ENCODE data around the gene E2F4. TPM values are rescaled to one million over a fixed set of nuclear protein-coding genes. Genes with fewer than 3 reads are reported as not detected.

E2F4 gene
- total and polyA plus RNA-seq, 8 donors: 45.7 to 81.4 (median 53.9) TPM

GRCh38 chr16:67149276-67150046, 42.5 kb upstream of the E2F4 start:
- peaks cover 0 to 26% of the 10 kb centered on the region in 2 donors for H3K4me1 ChIP-seq
- ATAC-seq (no peak), DNase-seq (no peak)
- peak overlapping the region in 1 of 2 donors; percentile 87 for H3K27ac ChIP-seq
- peaks cover 0 to 32% of the 10 kb centered on the region in 2 donors for H3K27me3 ChIP-seq
- intact Hi-C loops (cut with DNase I): loop anchor here in 1 of 2 donors (10.0 kb wide), 1 partner anchor 135 kb away; no protein-coding TSS in a partner anchor
- TF ChIP-seq CTCF (IDR thresholded peaks at IDR 0.05): no peak
- no peaks in the 10 kb centered on the region for H3K9me3 ChIP-seq
- H3K36me3 ChIP-seq: peaks cover 0 to 59% of the 10 kb centered on the region in 2 donors
- peak overlapping the region in 1 of 2 donors; percentile 59 for H3K4me3 ChIP-seq

GRCh38 chr16:67150047-67150832, 41.7 kb upstream of the E2F4 start:
- TF ChIP-seq CTCF (IDR thresholded peaks at IDR 0.05): no peak
- Histone ChIP-seq H3K9me3 (no peaks in the 10 kb centered on the region), H3K4me1 (peaks cover 4 to 33% of the 10 kb centered on the region in 2 donors), H3K36me3 (peaks cover 0 to 55% of the 10 kb centered on the region in 2 donors), H3K27me3 (peaks cover 0 to 39% of the 10 kb centered on the region in 2 donors), H3K27ac (peak overlapping the region; percentile 73 to 87), H3K4me3 (peak overlapping the region; percentile 55 to 59)
- DNase-seq: peak in 2 of 4 donors; percentile 69 to 87
- ATAC-seq: peak; percentile 75
- intact Hi-C loops (cut with DNase I): loop anchor here in 1 of 2 donors (10.0 kb wide), 1 partner anchor 135 kb away; no protein-coding TSS in a partner anchor

GRCh38 chr16:67150833-67151396, 41.0 kb upstream of the E2F4 start, which contains the start of gene B3GNT9:
Gene B3GNT9 (minus strand): TSS chr16:67150998. CDS start chr16:67150485, 513 bp downstream.
- ATAC-seq (peak; percentile 85), DNase-seq (peak; percentile 83 to 91 (median 90))
- peaks cover 0 to 48% of the 10 kb centered on the region in 2 donors for H3K36me3 ChIP-seq
- intact Hi-C loops (cut with DNase I): loop anchor here in 1 of 2 donors (10.0 kb wide), 1 partner anchor 136 kb away; no protein-coding TSS in a partner anchor
- H3K27me3 ChIP-seq: peaks cover 0 to 45% of the 10 kb centered on the region in 2 donors
- peak within 1 kb of the TSS; percentile 55 to 59 for H3K4me3 ChIP-seq
- TF ChIP-seq CTCF (IDR thresholded peaks at IDR 0.05): no peak
- no peaks in the 10 kb centered on the region for H3K9me3 ChIP-seq
- H3K27ac ChIP-seq: peak within 1 kb of the TSS; percentile 73 to 87
- peaks cover 4 to 40% of the 10 kb centered on the region in 2 donors for H3K4me1 ChIP-seq

GRCh38 chr16:67151431-67152097, 40.4 kb upstream of the E2F4 start:
- H3K4me3 ChIP-seq: peak overlapping the region in 1 of 2 donors; percentile 59
- H3K36me3 ChIP-seq: peaks cover 0 to 41% of the 10 kb centered on the region in 2 donors
- intact Hi-C loops (cut with DNase I): loop anchor here in 1 of 2 donors (10.0 kb wide), 1 partner anchor 137 kb away; no protein-coding TSS in a partner anchor
- ATAC-seq (no peak), DNase-seq (no peak)
- peaks cover 4 to 42% of the 10 kb centered on the region in 2 donors for H3K4me1 ChIP-seq
- no peaks in the 10 kb centered on the region for H3K9me3 ChIP-seq
- TF ChIP-seq CTCF (IDR thresholded peaks at IDR 0.05): no peak
- H3K27me3 ChIP-seq: peaks cover 0 to 45% of the 10 kb centered on the region in 2 donors
- H3K27ac ChIP-seq: peak overlapping the region; percentile 73 to 87
